Fibroblast of mammary gland (primary cell): ENCODE measurements around the gene GDI2.

ENCODE experiments used
- DNase-seq: peaks from one replicate; pipeline ENCODE4 v3.0.0-alpha.2; 2010; ENCODE audit warnings: low read depth
- H3K4me3 ChIP-seq: 2 replicates; pipeline ENCODE4 v1.5.1; 2011; ENCODE audit warnings: low read depth, mild to moderate bottlenecking, low read length, moderate library complexity; ENCODE audit not compliant: control insufficient read depth
- CTCF ChIP-seq: conservative IDR thresholded peaks from 2 replicates; pipeline ENCODE4 v1.5.1; 2011; ENCODE audit warnings: low read depth, low read length, inconsistent platforms; ENCODE audit not compliant: control insufficient read depth, insufficient read depth

The GDI2 gene

GRCh38 chr10:5835446-5836095 lies 22.3 kb upstream of the GDI2 start:
- H3K4me3 ChIP-seq: no peak overlapping the region
- TF ChIP-seq CTCF: no peak
- DNase-seq: no peak

- no peak for DNase-seq
- no peak for TF ChIP-seq CTCF
- H3K4me3 ChIP-seq: no peak overlapping the region
These were observed 20.6 kb upstream of the GDI2 start for GRCh38 chr10:5833814-5834213.

GRCh38 chr10:5832946-5833345 lies 19.7 kb upstream of the GDI2 start:
- no peak for TF ChIP-seq CTCF
- H3K4me3 ChIP-seq: no peak overlapping the region
- no peak for DNase-seq

GRCh38 chr10:5831446-5831782 lies 18.2 kb upstream of the GDI2 start:
- H3K4me3 ChIP-seq: no peak overlapping the region
- no peak for TF ChIP-seq CTCF
- no peak for DNase-seq

- DNase-seq: no peak
- no peak overlapping the region for H3K4me3 ChIP-seq
- no peak for TF ChIP-seq CTCF
These were observed 17.6 kb upstream of the GDI2 start for GRCh38 chr10:5830629-5831445.

- TF ChIP-seq CTCF: no peak
- DNase-seq: no peak
These were observed 16.0 kb upstream of the GDI2 start for GRCh38 chr10:5829267-5829666.

More at GRCh38 chr10:5829267-5829666, 16.0 kb upstream of the GDI2 start:
- no peak overlapping the region for H3K4me3 ChIP-seq
